ENCODE results near the gene EPHB2. TPM values are rescaled to one million over a fixed set of nuclear protein-coding genes. Genes with fewer than 3 reads are reported as not detected.
"Not testable (repeated sequence)": the region's sequence is repeated elsewhere in the genome, so short reads cannot be mapped to it uniquely, and the experiment has no call there.

EPHB2 gene
- polyA plus RNA-seq, 3 donors: 0.67 to 3.9 (median 1.9) TPM

DNA sequence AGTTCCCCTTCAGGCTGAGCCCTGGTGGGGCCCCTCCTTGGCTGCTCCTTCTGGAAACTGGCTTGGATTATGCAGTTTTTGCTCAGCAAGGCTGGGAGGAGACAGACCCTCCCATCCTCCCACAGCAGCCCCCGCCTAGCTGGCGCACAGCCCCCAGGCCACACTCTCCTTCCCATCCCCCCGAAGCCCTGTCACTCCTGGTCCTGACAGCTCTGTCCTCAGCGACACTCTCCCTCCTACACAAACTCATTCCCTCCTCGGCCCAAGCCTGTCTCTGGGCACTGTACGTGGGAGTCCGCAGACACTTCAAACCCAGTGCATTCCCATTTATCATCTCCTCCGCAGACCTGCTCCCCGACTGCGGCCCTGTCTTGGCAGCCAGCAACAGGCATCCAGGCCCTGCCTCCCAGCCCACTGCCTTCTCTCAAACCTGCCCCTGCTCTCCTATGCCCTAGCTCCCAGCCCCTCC, 25.0 kb upstream of the EPHB2 start:
- WGBS, 3 donors: 46 to 64% (median 59%) methylated on average over 9 to 10 of the region's 10 CpGs
- no peak overlapping the region for H3K27ac ChIP-seq (ENCODE audit: low read depth, low read length)

- 74 to 89% (median 85%) methylated on average over 2 of the region's 2 CpGs for WGBS, 3 donors
- H3K27ac ChIP-seq (ENCODE audit: low read depth, low read length): no peak overlapping the region
Observed at GRCh38 chr1:22687191-22687590, 23.4 kb upstream of the EPHB2 start.

DNA sequence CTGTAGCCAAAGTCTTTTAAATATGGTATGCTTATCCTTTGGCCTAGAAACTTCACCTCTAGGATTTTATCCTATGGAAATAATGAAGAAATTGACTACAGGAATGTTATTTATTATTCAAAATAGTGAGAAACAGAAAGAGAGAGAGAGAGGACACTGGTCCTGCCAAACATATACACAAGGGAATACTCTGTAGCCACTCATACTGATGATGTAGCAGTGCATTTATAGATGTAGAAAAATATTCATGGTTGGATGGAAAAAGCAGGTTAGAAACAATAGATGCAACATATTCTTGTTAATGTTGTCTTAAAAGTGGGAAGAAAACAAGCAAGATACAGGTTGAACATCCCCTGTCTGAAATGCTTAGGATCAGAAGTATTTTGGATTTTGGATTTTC, 22.2 kb upstream of the EPHB2 start:
- no peak overlapping the region for H3K27ac ChIP-seq (ENCODE audit: low read depth, low read length)

- WGBS, 3 donors: 52 to 75% (median 70%) methylated on average over 11 of the region's 11 CpGs
- no peak overlapping the region for H3K27ac ChIP-seq (ENCODE audit: low read depth, low read length)
Observed at GRCh38 chr1:22689505-22689904, 21.1 kb upstream of the EPHB2 start.

GRCh38 chr1:22691031-22691753, 19.4 kb upstream of the EPHB2 start:
- no peak overlapping the region for H3K27ac ChIP-seq (ENCODE audit: low read depth, low read length)
- 69 to 82% (median 77%) methylated on average over 13 of the region's 13 CpGs for WGBS, 3 donors

GRCh38 chr1:22694172-22694571, 16.5 kb upstream of the EPHB2 start:
- no peak overlapping the region for H3K27ac ChIP-seq (ENCODE audit: low read depth, low read length)
- 91 to 94% (median 91%) methylated on average over 5 of the region's 5 CpGs for WGBS, 3 donors

DNA sequence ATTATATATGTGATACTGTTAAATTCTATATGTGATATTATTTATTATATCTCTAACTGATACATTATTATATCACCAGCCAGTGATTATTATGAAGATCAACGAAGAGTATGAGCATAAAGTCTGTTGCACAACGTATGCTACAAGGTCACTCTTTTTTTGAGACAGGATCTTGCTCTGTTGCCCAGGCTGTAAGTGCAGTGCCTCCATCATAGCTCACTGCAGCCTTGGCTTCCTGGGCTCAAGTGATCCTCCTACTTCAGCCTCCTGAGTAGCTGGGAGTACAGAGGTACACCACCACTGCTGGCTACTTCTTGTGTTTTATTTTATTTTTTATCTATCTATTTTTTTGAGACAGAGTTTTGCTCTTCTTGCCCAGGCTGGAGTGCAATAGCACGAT, 14.0 kb upstream of the EPHB2 start:
- 72 to 89% (median 82%) methylated on average over 3 of the region's 3 CpGs for WGBS, 3 donors
- H3K27ac ChIP-seq (ENCODE audit: low read depth, low read length): no peak overlapping the region

DNA sequence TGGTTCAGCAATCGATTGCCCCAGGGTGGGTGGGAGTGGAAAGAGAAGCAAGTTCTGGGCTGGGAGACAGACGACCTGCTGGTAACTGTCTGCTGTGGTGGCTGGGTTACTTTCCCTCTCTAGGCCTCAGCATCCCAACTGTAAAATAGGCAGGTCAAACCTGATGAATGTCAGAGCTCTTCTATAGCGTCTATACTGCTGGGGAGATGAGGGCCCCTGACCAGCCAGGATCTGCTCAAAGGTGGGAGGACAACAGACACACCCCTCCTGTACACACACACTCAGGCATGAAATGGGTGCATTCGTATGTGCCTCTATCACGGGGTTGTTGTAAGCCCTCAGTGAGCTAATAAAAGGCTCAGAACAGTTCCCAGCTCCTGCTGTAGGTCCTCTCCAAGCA, 12.7 kb upstream of the EPHB2 start:
- 72 to 83% (median 78%) methylated on average over 5 of the region's 5 CpGs for WGBS, 3 donors
- H3K27ac ChIP-seq (ENCODE audit: low read depth, low read length): no peak overlapping the region

GRCh38 chr1:22699681-22700520, 10.7 kb upstream of the EPHB2 start:
- H3K27ac ChIP-seq (ENCODE audit: low read depth, low read length): no peak overlapping the region
- WGBS, 3 donors: 69 to 76% (median 75%) methylated on average over 14 of the region's 14 CpGs

GRCh38 chr1:22702296-22703085, 8.1 kb upstream of the EPHB2 start:
- no peak overlapping the region for H3K27ac ChIP-seq (ENCODE audit: low read depth, low read length)
- WGBS, 3 donors: 55 to 64% (median 60%) methylated on average over 12 of the region's 12 CpGs

- WGBS, 3 donors: 71 to 89% (median 86%) methylated on average over 2 of the region's 2 CpGs
Observed at GRCh38 chr1:22704440-22705067, 6.1 kb upstream of the EPHB2 start.

GRCh38 chr1:22705586-22705985, 5.1 kb upstream of the EPHB2 start:
- no peak overlapping the region for H3K27ac ChIP-seq (ENCODE audit: low read depth, low read length)

More at GRCh38 chr1:22704440-22705067, 6.1 kb upstream of the EPHB2 start:
- H3K27ac ChIP-seq (ENCODE audit: low read depth, low read length): no peak overlapping the region

GRCh38 chr1:22706100-22706499, 4.5 kb upstream of the EPHB2 start:
- not testable (repeated sequence) for H3K27ac ChIP-seq (ENCODE audit: low read depth, low read length)
- 88 to 91% (median 88%) methylated on average over 4 of the region's 4 CpGs for WGBS, 3 donors

DNA sequence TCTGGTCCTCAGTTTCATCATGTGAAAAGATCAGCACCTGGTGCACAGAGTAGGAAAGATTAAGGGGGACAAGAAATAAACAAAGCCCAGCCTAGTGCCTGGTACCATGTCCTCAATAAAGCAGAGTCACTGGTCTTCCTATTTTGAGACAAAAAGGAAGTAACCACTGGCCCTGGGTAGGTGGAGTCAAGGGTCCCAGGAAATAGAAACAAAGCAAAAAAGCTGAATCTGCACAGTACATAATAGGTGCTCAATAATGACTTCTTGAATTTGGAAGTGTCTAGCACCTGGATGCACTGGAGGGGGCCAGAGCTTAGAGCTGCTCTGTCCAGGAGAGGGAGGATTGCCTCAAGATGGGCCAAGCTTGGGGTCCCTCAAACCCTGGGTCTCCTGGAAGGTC, 1.9 kb upstream of the EPHB2 start:
- no peak overlapping the region for H3K27ac ChIP-seq (ENCODE audit: low read depth, low read length)

DNA sequence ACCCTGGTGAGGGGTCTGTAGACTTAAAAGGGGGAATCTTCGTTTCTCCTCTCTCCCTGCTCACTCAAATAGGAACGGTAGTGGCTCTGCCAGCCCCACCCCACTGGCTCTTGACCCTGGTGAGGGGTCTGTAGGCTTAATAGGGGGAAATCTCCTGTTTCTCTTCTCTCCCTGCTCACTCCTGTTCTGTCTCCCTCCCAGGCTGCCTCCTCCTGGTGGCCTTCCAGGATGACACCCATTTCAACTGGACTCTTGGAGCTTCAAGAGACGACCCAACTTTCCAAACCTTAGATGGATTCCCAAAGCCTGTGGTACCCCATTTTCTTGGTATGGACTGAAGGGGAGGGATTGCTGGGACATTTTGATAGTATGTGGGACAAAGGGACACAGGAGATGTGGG, 1.4 kb upstream of the EPHB2 start:
- WGBS, 3 donors: 74 to 91% (median 80%) methylated on average over 3 of the region's 3 CpGs
- no peak overlapping the region for H3K27ac ChIP-seq (ENCODE audit: low read depth, low read length)

DNA sequence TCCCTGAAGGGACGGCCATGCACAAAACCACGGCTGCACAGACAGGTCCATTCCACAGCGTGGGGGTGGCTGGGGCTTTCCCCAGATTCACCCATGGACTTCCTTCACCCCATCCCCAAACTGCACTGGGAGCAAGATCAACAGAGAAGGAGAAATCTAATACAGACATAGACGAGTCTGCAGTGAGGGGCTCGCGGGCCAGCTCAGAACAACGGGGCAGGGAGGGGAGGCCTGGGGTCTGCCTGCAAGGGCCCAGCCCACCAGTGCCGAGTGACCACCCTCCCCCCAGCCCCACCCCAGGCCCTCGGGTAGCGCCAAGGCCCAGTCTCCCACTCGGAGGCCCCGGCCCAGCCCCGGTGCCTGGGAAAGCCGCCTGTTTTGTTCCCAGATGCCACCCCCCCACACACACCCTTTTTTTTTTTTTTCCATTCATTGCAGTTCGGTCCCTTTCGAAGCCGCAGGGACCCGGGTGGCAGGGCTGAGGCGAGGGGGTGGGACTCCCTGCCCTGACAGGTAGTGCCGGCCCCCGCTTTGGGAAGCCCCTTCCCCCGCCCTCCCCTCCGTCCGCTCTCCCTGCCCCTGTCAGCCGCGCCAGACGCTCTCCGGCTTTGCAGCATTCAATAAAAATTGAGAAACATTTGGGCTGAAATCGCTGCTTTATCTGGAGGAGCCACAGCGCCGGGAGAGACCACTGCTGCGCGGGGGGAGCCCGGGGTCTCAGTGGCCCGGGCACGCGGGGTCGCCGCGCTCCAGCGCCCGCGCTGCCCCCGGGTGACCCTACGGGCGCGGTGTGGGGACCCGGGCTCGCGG, 543 bp upstream of the EPHB2 start:
- 3 to 7% (median 5%) methylated on average over 36 to 50 of the region's 50 CpGs for WGBS, 3 donors
- no peak overlapping the region for H3K27ac ChIP-seq (ENCODE audit: low read depth, low read length)

DNA sequence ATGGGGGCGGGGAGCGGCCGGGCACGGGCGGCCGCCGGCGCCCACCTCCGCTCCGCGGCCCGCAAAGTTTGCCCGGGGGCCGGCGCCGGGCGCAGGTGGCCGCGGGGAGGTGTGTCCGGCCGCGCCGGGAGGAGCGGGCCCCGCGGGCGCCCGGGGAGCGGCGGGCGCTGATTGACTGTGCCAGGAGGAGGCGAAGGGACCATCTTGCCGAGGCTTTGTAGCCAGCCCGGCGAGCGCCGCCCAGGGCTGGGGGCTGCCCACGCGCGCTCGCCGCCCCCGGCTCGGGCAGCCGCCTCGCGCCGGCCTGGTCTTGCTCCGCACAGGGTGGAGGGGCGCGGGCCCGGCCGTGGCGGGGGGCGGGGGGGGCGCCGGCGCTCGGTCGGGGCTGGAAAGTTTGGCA, 432 bp downstream of the EPHB2 start:
- H3K27ac ChIP-seq (ENCODE audit: low read depth, low read length): no peak overlapping the region

More for the DNA sequence above, 432 bp downstream of the EPHB2 start:
- 0 to 2% (median 2%) methylated on average over 7 to 59 of the region's 60 CpGs for WGBS, 3 donors

Data from adipose tissue (tissue), 3 donors.